IPS-NIHi7 (cell line): ENCODE data around the gene KRTAP26-1.

Experiments
- DNase-seq: peaks from one replicate; pipeline ENCODE4 v3.0.0; 2012; ENCODE audit warnings: mixed read lengths; ENCODE audit errors: extremely low spot score

The KRTAP26-1 gene

GRCh38 chr21:30320215-30320614 is at the start of gene KRTAP26-1:
TSS of gene KRTAP26-1 (minus strand) at chr21:30320315. CDS start at chr21:30320035, 280 bp downstream.
- no peak for DNase-seq

GRCh38 chr21:30355906-30356305 is 35.8 kb upstream of the KRTAP26-1 start:
- no peak for DNase-seq

- no peak for DNase-seq
These were observed 34.3 kb upstream of the KRTAP26-1 start for GRCh38 chr21:30354308-30355005.

- DNase-seq, result no peak
These were observed 31.4 kb upstream of the KRTAP26-1 start for GRCh38 chr21:30351534-30351933.

GRCh38 chr21:30349572-30349971 is 29.5 kb upstream of the KRTAP26-1 start:
- no peak for DNase-seq

GRCh38 chr21:30348506-30348905 is 28.4 kb upstream of the KRTAP26-1 start, which contains the start of gene KRTAP23-1:
TSS of gene KRTAP23-1 (minus strand) at chr21:30348606. CDS start at chr21:30348606, 0 bp downstream.
- DNase-seq, result no peak

GRCh38 chr21:30345014-30345413 is 24.9 kb upstream of the KRTAP26-1 start:
- no peak for DNase-seq

GRCh38 chr21:30340714-30341573 is 20.8 kb upstream of the KRTAP26-1 start:
- peak; percentile 61 for DNase-seq

- no peak for DNase-seq
These were observed 18.6 kb upstream of the KRTAP26-1 start for GRCh38 chr21:30338717-30339116.

- DNase-seq, result no peak
These were observed 17.7 kb upstream of the KRTAP26-1 start for GRCh38 chr21:30337772-30338171.

GRCh38 chr21:30337276-30337744 is 17.2 kb upstream of the KRTAP26-1 start, which contains the start of gene KRTAP27-1:
TSS of gene KRTAP27-1 (minus strand) at chr21:30337694. CDS start at chr21:30337668, 26 bp downstream.
- DNase-seq, result no peak

- no peak for DNase-seq
These were observed 16.5 kb upstream of the KRTAP26-1 start for GRCh38 chr21:30336596-30336995.

GRCh38 chr21:30333736-30334135 is 13.6 kb upstream of the KRTAP26-1 start:
- no peak for DNase-seq

- no peak for DNase-seq
These were observed 12.6 kb upstream of the KRTAP26-1 start for GRCh38 chr21:30332681-30333080.

GRCh38 chr21:30329203-30329875 is 9.2 kb upstream of the KRTAP26-1 start:
- DNase-seq, result no peak

GRCh38 chr21:30326390-30326789 is 6.3 kb upstream of the KRTAP26-1 start:
- no peak for DNase-seq

GRCh38 chr21:30315701-30316100 is 4.4 kb downstream of the KRTAP26-1 start:
- DNase-seq, result no peak

- DNase-seq, result no peak
These were observed 13.2 kb downstream of the KRTAP26-1 start for GRCh38 chr21:30306884-30307283.

- DNase-seq, result no peak
These were observed 15.0 kb downstream of the KRTAP26-1 start for GRCh38 chr21:30305136-30305535.

GRCh38 chr21:30289215-30289614 is 30.9 kb downstream of the KRTAP26-1 start, which contains the start of gene KRTAP25-1:
TSS of gene KRTAP25-1 (minus strand) at chr21:30289514. CDS start at chr21:30289490, 24 bp downstream.
- DNase-seq, result no peak

GRCh38 chr21:30282850-30283249 is 37.3 kb downstream of the KRTAP26-1 start, which contains the start of gene KRTAP24-1:
TSS of gene KRTAP24-1 (minus strand) at chr21:30282950. CDS start at chr21:30282932, 18 bp downstream.
- DNase-seq, result no peak

- DNase-seq, result no peak
These were observed 48.5 kb downstream of the KRTAP26-1 start for GRCh38 chr21:30271611-30272010.
